Neural cell (in vitro differentiated cells): ENCODE data around the gene CEP70. TPM values are rescaled to one million over a fixed set of nuclear protein-coding genes. Genes with fewer than 3 reads are reported as not detected.
"Not testable (repeated sequence)": the region's sequence is repeated elsewhere in the genome, so short reads cannot be mapped to it uniquely, and the experiment has no call there.

Source experiments
- H2AFZ ChIP-seq: fragments of 200-600, 300-800 bp; sonication (generic), shearing (Covaris generic); 2 replicates; pipeline ENCODE4 v1.6.0; 2014; ENCODE audit warnings: low read depth, mild to moderate bottlenecking, antibody characterized with exemption, low read length, moderate library complexity
- H3F3A ChIP-seq: fragments of 200-600 bp; shearing (Covaris generic); 2 replicates; pipeline ENCODE4 v1.6.1; 2016; ENCODE audit warnings: mild to moderate bottlenecking, moderate library complexity, mixed read lengths, antibody characterized with exemption, low read length; ENCODE audit not compliant: insufficient read depth, poor library complexity, severe bottlenecking
- H3K27ac ChIP-seq: fragments of 200-600, 300-800 bp; sonication (generic), shearing (Covaris generic); 2 replicates; pipeline ENCODE4 v1.5.1; 2014; ENCODE audit warnings: mild to moderate bottlenecking, low read length, moderate library complexity
- H3K27me3 ChIP-seq: fragments of 300-800, 200-600 bp; sonication (generic), shearing (Covaris generic); 2 replicates; pipeline ENCODE4 v1.6.0; 2014; ENCODE audit warnings: mild to moderate bottlenecking, low read depth, low read length, moderate library complexity; ENCODE audit not compliant: insufficient read depth
- H3K36me3 ChIP-seq: fragments of 300-800, 200-600 bp; sonication (generic), shearing (Covaris generic); 2 replicates; pipeline ENCODE4 v1.5.1; 2014; ENCODE audit warnings: mild to moderate bottlenecking, antibody characterized with exemption, low read length, moderate library complexity; ENCODE audit not compliant: insufficient read depth
- H3K4me2 ChIP-seq: fragments of 300-800, 200-600 bp; sonication (generic), shearing (Covaris generic); 2 replicates; pipeline ENCODE4 v1.6.0; 2014; ENCODE audit warnings: mild to moderate bottlenecking, low read length
- H3K4me3 ChIP-seq: fragments of 300-800, 200-600 bp; sonication (generic), shearing (Covaris generic); 2 replicates; pipeline ENCODE4 v1.5.1; 2014; ENCODE audit warnings: mild to moderate bottlenecking, low read length, moderate library complexity
- H3K79me2 ChIP-seq: fragments of 200-600 bp; shearing (Covaris generic); replicated peaks from 2 replicates; pipeline ENCODE4 v1.6.0; 2014; ENCODE audit warnings: mild to moderate bottlenecking, low read length, moderate library complexity; ENCODE audit not compliant: insufficient read depth
- H3K9ac ChIP-seq: fragments of 300-800, 200-600 bp; sonication (generic), shearing (Covaris generic); 2 replicates; pipeline ENCODE4 v1.6.1; 2016; ENCODE audit warnings: mild to moderate bottlenecking, low read length, mixed read lengths
- H3K9me2 ChIP-seq: fragments of 200-600 bp; shearing (Covaris generic); 2 replicates; pipeline ENCODE4 v1.6.1; 2016; ENCODE audit warnings: mild to moderate bottlenecking, low read length, mixed read lengths; ENCODE audit not compliant: insufficient read depth
- H3K9me3 ChIP-seq: fragments of 200-600, 300-800 bp; sonication (generic), shearing (Covaris generic); 2 replicates; pipeline ENCODE4 v1.6.1; 2016; ENCODE audit warnings: mild to moderate bottlenecking, mixed run types, low read length, moderate library complexity, mixed read lengths
- H4K20me1 ChIP-seq: fragments of 200-600 bp; shearing (Covaris generic); 2 replicates; pipeline ENCODE4 v1.6.1; 2016; ENCODE audit warnings: mild to moderate bottlenecking, mixed run types; ENCODE audit not compliant: insufficient read depth
- CTCF ChIP-seq: fragments of 450-650 bp; IDR thresholded peaks from 2 replicates; pipeline ENCODE4 v1.5.1; 2014; ENCODE audit warnings: antibody characterized with exemption, mild to moderate bottlenecking, moderate library complexity; ENCODE audit not compliant: poor library complexity, severe bottlenecking
- EP300 ChIP-seq: fragments of 450-650 bp; conservative IDR thresholded peaks from 2 replicates; pipeline ENCODE4 v1.6.1; 2014; ENCODE audit warnings: antibody characterized with exemption, mild to moderate bottlenecking, moderate library complexity; ENCODE audit not compliant: poor library complexity, severe bottlenecking
- EZH2 ChIP-seq: fragments of 200-600, 300-800 bp; shearing (Covaris generic), sonication (generic); IDR thresholded peaks from 2 replicates; pipeline ENCODE4 v1.6.1; 2014; ENCODE audit warnings: antibody characterized with exemption, low read length, borderline replicate concordance, mild to moderate bottlenecking; ENCODE audit not compliant: insufficient read depth, poor library complexity, severe bottlenecking
- MXI1 ChIP-seq: fragments of 450-650 bp; conservative IDR thresholded peaks from 2 replicates; pipeline ENCODE4 v1.6.1; 2014; ENCODE audit warnings: antibody characterized with exemption, mild to moderate bottlenecking; ENCODE audit not compliant: poor library complexity, severe bottlenecking
- POLR2AphosphoS5 ChIP-seq: IDR thresholded peaks from 2 replicates; pipeline ENCODE4 v1.6.1; 2012
- RAD21 ChIP-seq: fragments of 450-650 bp; conservative IDR thresholded peaks from 2 replicates; pipeline ENCODE4 v1.6.1; 2014; ENCODE audit warnings: antibody characterized with exemption, mild to moderate bottlenecking, moderate library complexity
- REST ChIP-seq: IDR thresholded peaks from 2 replicates; pipeline ENCODE4 v1.6.1; 2012; ENCODE audit warnings: borderline replicate concordance
- SMC3 ChIP-seq: fragments of 450-650 bp; conservative IDR thresholded peaks from 2 replicates; pipeline ENCODE4 v1.6.1; 2014; ENCODE audit warnings: antibody characterized with exemption, mild to moderate bottlenecking, moderate library complexity; ENCODE audit not compliant: poor library complexity
- TAF1 ChIP-seq: IDR thresholded peaks from 2 replicates; pipeline ENCODE4 v1.6.1; 2012; ENCODE audit warnings: low read depth
- polyA plus RNA-seq: library from polyadenylated mRNA; depleted of rRNA; stranded (reverse); fragments of >200 nt; gene quantifications from 2 replicates; pipeline ENCODE4 v1.2.3, GENCODE V29; 2014

CEP70 gene
- polyA plus RNA-seq, 1 donor from 2014 or later: 25.0 TPM

GRCh38 chr3:138453940-138454339 is 140.1 kb downstream of the CEP70 start:
- H3K4me3 ChIP-seq, H3K9me2 ChIP-seq, H3K79me2 ChIP-seq, H3K4me2 ChIP-seq, H3K9ac ChIP-seq, H2AFZ ChIP-seq, H3F3A ChIP-seq, H3K9me3 ChIP-seq, H3K27me3 ChIP-seq, H3K36me3 ChIP-seq, H4K20me1 ChIP-seq, H3K27ac ChIP-seq: not testable (repeated sequence)

- no peaks in the 10 kb centered on the region for H3K79me2 ChIP-seq
- H3K27me3 ChIP-seq: no peaks in the 10 kb centered on the region
- no peak overlapping the region for H3K9ac ChIP-seq
- H3K36me3 ChIP-seq: no peaks in the 10 kb centered on the region
- TF ChIP-seq EP300 (no peak), REST (no peak), TAF1 (no peak), RAD21 (no peak), MXI1 (no peak), SMC3 (no peak)
- H2AFZ ChIP-seq: no peak overlapping the region
- no peaks in the 10 kb centered on the region for H3K9me3 ChIP-seq
- no peak overlapping the region for H3K4me3 ChIP-seq
- H3K27ac ChIP-seq: no peak overlapping the region
- H3K9me2 ChIP-seq: no peaks in the 10 kb centered on the region
- H3K4me2 ChIP-seq: no peak overlapping the region
- H3F3A ChIP-seq: no peaks in the 10 kb centered on the region
- no peaks in the 10 kb centered on the region for H4K20me1 ChIP-seq
Measured at GRCh38 chr3:138452436-138452835, 141.6 kb downstream of the CEP70 start.

DNA sequence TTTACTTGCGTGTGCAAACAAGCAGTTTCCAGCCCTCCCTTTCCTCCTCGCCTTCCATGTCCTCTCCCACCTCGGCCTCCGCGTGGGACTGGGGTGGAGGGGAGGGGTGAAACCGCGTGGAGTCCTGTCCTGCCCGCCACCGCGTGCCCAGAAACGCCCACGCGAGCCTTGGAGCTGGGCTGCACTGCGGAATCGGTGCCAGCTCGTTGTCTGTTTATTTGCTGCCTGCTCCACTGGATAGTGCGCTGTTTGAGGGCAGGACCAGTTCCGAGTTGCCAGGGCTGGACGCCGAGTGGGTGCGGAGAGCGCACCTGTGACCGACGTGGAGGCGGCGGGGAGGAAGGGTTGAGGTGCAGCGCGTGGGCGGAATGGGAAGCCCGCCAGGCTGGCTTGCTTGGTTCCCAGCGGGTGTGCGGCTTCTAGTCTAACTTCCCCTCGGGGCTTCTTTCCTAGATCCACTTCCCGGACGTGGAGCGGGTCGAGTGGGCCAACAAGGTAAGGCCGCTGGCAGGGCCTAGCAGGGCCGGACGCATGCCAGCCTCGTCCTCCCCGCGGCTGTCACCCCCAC is 142.4 kb downstream of the CEP70 start:
- H3K27me3 ChIP-seq: no peaks in the 10 kb centered on the region
- H3K36me3 ChIP-seq: no peaks in the 10 kb centered on the region
- H3K79me2 ChIP-seq: no peaks in the 10 kb centered on the region
- H3F3A ChIP-seq: no peaks in the 10 kb centered on the region
- H3K9me3 ChIP-seq: no peaks in the 10 kb centered on the region
- H3K9me2 ChIP-seq: no peaks in the 10 kb centered on the region
- no peak overlapping the region for H3K4me2 ChIP-seq
- H2AFZ ChIP-seq: no peak overlapping the region
- no peak overlapping the region for H3K4me3 ChIP-seq
- no peaks in the 10 kb centered on the region for H4K20me1 ChIP-seq
- no peak overlapping the region for H3K27ac ChIP-seq
- no peak overlapping the region for H3K9ac ChIP-seq
- no peak for TF ChIP-seq TAF1
- no peak for TF ChIP-seq CTCF
- no peak for TF ChIP-seq POLR2AphosphoS5
- no peak for TF ChIP-seq EZH2
- TF ChIP-seq RAD21: no peak
- no peak for TF ChIP-seq MXI1
- TF ChIP-seq EP300: no peak
- no peak for TF ChIP-seq REST
- TF ChIP-seq SMC3: no peak
